A549 (cell line): Measurements from ENCODE around the gene NACC2.

Experiments
- CEBPB ChIP-seq, 2 experiments: fragments of >200 bp in 1 of 2; sonication (Bioruptor Twin) in 1 of 2; formaldehyde crosslinking in 1 of 2; IDR thresholded peaks; 2 replicates each; pipeline ENCODE4 v1.6.1; 2012 to 2016
- EHMT2 ChIP-seq: fragments of 200-600 bp; sonication (generic); IDR thresholded peaks from 2 replicates; pipeline ENCODE4 v1.6.1; 2016; ENCODE audit warnings: antibody characterized with exemption, low read depth, mild to moderate bottlenecking, moderate library complexity
- MAZ ChIP-seq: fragments of 150-350 bp; IDR thresholded peaks from 2 replicates; pipeline ENCODE4 v1.6.1; 2014; ENCODE audit warnings: antibody characterized with exemption, low read depth, low read length, borderline replicate concordance
- SREBF2 ChIP-seq: fragments of 450-650 bp; IDR thresholded peaks from 2 replicates; pipeline ENCODE4 v1.6.1; 2014; ENCODE audit warnings: mild to moderate bottlenecking, moderate library complexity
- TF ChIP-seq, protein P1 (sequence below): fragments of >200 bp; sonication (Bioruptor Twin); formaldehyde crosslinking; IDR thresholded peaks from 3 replicates; pipeline ENCODE4 v1.5.1; 2016
- TF ChIP-seq, protein P2 (sequence below): IDR thresholded peaks from 2 replicates; pipeline ENCODE4 v1.6.1; 2012

GRCh38 chr9:136084063-136084944, 10.8 kb downstream of the NACC2 start:
- TF ChIP-seq, protein P1, sequence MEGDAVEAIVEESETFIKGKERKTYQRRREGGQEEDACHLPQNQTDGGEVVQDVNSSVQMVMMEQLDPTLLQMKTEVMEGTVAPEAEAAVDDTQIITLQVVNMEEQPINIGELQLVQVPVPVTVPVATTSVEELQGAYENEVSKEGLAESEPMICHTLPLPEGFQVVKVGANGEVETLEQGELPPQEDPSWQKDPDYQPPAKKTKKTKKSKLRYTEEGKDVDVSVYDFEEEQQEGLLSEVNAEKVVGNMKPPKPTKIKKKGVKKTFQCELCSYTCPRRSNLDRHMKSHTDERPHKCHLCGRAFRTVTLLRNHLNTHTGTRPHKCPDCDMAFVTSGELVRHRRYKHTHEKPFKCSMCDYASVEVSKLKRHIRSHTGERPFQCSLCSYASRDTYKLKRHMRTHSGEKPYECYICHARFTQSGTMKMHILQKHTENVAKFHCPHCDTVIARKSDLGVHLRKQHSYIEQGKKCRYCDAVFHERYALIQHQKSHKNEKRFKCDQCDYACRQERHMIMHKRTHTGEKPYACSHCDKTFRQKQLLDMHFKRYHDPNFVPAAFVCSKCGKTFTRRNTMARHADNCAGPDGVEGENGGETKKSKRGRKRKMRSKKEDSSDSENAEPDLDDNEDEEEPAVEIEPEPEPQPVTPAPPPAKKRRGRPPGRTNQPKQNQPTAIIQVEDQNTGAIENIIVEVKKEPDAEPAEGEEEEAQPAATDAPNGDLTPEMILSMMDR: no peak
- TF ChIP-seq MAZ (no peak), CEBPB (IDR thresholded peaks at IDR 0.05) (no peak), EHMT2 (no peak), SREBF2 (no peak)
- TF ChIP-seq, protein P2, sequence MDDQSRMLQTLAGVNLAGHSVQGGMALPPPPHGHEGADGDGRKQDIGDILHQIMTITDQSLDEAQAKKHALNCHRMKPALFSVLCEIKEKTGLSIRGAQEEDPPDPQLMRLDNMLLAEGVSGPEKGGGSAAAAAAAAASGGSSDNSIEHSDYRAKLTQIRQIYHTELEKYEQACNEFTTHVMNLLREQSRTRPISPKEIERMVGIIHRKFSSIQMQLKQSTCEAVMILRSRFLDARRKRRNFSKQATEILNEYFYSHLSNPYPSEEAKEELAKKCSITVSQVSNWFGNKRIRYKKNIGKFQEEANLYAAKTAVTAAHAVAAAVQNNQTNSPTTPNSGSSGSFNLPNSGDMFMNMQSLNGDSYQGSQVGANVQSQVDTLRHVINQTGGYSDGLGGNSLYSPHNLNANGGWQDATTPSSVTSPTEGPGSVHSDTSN: no peak
